Measurements from ENCODE around the gene BSPRY. TPM values are rescaled to one million over a fixed set of nuclear protein-coding genes. Genes with fewer than 3 reads are reported as not detected.

Gene BSPRY
- total and polyA plus RNA-seq, 2 experiments from 2014 or later: 4.8 to 6.6 TPM

DNA sequence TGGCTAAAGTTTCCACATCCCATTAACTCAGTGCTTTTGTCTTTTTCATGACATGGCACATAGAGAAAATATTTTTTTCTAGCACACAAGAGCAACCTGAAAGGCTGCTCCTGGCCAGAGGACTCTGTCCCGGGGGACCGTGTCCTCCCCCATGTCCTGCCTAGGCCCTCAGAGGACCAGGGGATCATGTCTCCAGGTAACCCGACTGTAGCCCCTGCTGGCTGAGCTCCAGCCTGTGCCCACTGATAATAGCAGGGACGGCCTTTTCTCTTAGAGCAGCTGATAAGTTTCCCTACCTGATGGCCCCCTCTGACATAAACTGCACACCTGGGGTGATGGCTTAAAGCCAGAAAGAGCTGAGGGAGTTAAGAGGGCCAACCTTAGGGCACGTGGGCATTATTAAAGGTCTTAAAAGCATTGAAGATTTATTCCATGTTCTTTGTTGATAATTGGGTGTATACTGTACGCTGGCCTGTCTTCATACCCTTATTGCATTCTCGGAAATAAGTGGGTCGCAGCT, 21.5 kb downstream of the BSPRY start (continued):
- TF ChIP-seq, protein P1, sequence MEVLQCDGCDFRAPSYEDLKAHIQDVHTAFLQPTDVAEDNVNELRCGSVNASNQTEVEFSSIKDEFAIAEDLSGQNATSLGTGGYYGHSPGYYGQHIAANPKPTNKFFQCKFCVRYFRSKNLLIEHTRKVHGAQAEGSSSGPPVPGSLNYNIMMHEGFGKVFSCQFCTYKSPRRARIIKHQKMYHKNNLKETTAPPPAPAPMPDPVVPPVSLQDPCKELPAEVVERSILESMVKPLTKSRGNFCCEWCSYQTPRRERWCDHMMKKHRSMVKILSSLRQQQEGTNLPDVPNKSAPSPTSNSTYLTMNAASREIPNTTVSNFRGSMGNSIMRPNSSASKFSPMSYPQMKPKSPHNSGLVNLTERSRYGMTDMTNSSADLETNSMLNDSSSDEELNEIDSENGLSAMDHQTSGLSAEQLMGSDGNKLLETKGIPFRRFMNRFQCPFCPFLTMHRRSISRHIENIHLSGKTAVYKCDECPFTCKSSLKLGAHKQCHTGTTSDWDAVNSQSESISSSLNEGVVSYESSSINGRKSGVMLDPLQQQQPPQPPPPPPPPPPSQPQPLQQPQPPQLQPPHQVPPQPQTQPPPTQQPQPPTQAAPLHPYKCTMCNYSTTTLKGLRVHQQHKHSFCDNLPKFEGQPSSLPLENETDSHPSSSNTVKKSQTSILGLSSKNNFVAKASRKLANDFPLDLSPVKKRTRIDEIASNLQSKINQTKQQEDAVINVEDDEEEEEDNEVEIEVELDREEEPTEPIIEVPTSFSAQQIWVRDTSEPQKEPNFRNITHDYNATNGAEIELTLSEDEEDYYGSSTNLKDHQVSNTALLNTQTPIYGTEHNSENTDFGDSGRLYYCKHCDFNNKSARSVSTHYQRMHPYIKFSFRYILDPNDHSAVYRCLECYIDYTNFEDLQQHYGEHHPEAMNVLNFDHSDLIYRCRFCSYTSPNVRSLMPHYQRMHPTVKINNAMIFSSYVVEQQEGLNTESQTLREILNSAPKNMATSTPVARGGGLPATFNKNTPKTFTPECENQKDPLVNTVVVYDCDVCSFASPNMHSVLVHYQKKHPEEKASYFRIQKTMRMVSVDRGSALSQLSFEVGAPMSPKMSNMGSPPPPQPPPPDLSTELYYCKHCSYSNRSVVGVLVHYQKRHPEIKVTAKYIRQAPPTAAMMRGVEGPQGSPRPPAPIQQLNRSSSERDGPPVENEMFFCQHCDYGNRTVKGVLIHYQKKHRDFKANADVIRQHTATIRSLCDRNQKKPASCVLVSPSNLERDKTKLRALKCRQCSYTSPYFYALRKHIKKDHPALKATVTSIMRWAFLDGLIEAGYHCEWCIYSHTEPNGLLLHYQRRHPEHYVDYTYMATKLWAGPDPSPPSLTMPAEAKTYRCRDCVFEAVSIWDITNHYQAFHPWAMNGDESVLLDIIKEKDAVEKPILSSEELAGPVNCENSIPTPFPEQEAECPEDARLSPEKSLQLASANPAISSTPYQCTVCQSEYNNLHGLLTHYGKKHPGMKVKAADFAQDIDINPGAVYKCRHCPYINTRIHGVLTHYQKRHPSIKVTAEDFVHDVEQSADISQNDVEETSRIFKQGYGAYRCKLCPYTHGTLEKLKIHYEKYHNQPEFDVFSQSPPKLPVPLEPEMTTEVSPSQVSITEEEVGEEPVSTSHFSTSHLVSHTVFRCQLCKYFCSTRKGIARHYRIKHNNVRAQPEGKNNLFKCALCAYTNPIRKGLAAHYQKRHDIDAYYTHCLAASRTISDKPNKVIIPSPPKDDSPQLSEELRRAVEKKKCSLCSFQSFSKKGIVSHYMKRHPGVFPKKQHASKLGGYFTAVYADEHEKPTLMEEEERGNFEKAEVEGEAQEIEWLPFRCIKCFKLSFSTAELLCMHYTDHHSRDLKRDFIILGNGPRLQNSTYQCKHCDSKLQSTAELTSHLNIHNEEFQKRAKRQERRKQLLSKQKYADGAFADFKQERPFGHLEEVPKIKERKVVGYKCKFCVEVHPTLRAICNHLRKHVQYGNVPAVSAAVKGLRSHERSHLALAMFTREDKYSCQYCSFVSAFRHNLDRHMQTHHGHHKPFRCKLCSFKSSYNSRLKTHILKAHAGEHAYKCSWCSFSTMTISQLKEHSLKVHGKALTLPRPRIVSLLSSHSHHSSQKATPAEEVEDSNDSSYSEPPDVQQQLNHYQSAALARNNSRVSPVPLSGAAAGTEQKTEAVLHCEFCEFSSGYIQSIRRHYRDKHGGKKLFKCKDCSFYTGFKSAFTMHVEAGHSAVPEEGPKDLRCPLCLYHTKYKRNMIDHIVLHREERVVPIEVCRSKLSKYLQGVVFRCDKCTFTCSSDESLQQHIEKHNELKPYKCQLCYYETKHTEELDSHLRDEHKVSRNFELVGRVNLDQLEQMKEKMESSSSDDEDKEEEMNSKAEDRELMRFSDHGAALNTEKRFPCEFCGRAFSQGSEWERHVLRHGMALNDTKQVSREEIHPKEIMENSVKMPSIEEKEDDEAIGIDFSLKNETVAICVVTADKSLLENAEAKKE (CRISPR knock-in tag; IDR thresholded peaks at IDR 0.05): no peak
- TF ChIP-seq REST (IDR thresholded peaks at IDR 0.05; ENCODE audit: unreplicated experiment): no peak

GRCh38 chr9:113372059-113372458, 22.7 kb downstream of the BSPRY start:
- Histone ChIP-seq H3K4me1 (ENCODE audit: insufficient read depth) (no peaks in the 10 kb centered on the region), H3K9me2 (ENCODE audit: insufficient read depth) (no peaks in the 10 kb centered on the region), H3F3A (replicated peaks; ENCODE audit: low read depth) (no peaks in the 10 kb centered on the region), H3K79me2 (replicated peaks; ENCODE audit: insufficient read depth) (no peaks in the 10 kb centered on the region), H3K4me2 (no peak overlapping the region), H3K4me3 (no peak overlapping the region), H3K27ac (ENCODE audit: low read depth) (no peak overlapping the region), H4K20me1 (replicated peaks; ENCODE audit: insufficient read depth) (no peaks in the 10 kb centered on the region), H2AFZ (no peak overlapping the region), H3K36me3 (ENCODE audit: insufficient read depth) (no peaks in the 10 kb centered on the region), H3K27me3 (ENCODE audit: insufficient read depth) (no peaks in the 10 kb centered on the region)
- no peak for ATAC-seq
- no peaks in the 10 kb centered on the region for H3K9me3 Mint-ChIP-seq
- H3K4me3 Mint-ChIP-seq: no peak overlapping the region
- H3K4me1 Mint-ChIP-seq: peaks cover 4% of the 10 kb centered on the region
- no peak for DNase-seq (ENCODE audit: low spot score)
- H3K27me3 Mint-ChIP-seq (ENCODE audit: insufficient read depth, low read depth, poor library complexity): peaks cover 2% of the 10 kb centered on the region
- peaks cover 6% of the 10 kb centered on the region; the same call in 2 of the 3 replicates for H3K36me3 Mint-ChIP-seq (ENCODE audit: low read depth)
- no peak overlapping the region; the same call in 1 of the 2 replicates for H3K27ac Mint-ChIP-seq
- TF ChIP-seq POLR2AphosphoS5 (IDR thresholded peaks at IDR 0.05; ENCODE audit: low read depth): no peak
- TF ChIP-seq STAT1 (IDR thresholded peaks at IDR 0.05; ENCODE audit: unreplicated experiment): no peak
- TF ChIP-seq, protein P2, sequence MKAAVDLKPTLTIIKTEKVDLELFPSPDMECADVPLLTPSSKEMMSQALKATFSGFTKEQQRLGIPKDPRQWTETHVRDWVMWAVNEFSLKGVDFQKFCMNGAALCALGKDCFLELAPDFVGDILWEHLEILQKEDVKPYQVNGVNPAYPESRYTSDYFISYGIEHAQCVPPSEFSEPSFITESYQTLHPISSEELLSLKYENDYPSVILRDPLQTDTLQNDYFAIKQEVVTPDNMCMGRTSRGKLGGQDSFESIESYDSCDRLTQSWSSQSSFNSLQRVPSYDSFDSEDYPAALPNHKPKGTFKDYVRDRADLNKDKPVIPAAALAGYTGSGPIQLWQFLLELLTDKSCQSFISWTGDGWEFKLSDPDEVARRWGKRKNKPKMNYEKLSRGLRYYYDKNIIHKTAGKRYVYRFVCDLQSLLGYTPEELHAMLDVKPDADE (IDR thresholded peaks at IDR 0.05): no peak
- no peak for TF ChIP-seq EZH2phosphoT487 (IDR thresholded peaks at IDR 0.05; ENCODE audit: unreplicated experiment)
